ENCODE results near the gene IDH2.
A peak's percentile ranks its signal among the peaks of the same experiment; 100 is the strongest.

IDH2 gene

DNA sequence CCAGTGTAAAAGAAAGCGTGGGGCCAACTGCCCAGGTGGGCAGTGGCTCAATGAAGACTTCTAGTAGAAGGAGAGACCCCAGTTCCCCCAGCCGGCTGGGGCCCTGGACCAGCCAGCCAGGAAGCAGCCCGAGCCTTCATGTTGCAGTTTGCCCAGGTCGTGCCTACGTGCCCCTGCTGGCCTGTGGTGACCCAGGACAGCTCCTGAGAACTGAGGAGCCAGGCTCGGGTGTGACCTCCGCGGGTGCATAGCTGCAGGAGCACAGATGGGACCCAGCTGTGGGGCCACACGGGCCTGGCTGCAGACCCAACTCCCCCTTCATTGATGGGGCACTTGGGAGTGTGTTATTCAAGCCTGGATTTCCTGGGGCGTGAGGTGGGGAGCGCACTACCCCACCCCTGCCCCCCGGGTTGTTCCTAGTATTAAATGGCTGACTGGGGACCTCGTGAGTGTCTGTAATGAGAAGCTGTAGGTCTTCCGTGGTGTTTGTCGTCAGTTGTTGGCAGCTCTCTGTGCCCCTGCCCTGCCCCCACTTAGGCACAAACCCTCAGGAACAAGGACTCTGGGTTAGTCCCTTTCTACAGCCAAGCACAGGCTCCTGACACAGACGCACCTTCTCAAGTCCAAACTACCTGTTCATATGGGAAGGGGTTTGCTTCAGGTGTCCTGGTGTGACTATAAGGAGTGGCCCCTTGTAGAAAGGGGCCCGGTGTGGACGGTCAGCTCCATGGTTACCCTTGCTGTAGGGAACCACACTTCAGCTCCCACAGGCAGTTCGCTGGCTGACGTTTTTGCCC, 39.1 kb downstream of the IDH2 start:
- DNase-seq = no peak

DNA sequence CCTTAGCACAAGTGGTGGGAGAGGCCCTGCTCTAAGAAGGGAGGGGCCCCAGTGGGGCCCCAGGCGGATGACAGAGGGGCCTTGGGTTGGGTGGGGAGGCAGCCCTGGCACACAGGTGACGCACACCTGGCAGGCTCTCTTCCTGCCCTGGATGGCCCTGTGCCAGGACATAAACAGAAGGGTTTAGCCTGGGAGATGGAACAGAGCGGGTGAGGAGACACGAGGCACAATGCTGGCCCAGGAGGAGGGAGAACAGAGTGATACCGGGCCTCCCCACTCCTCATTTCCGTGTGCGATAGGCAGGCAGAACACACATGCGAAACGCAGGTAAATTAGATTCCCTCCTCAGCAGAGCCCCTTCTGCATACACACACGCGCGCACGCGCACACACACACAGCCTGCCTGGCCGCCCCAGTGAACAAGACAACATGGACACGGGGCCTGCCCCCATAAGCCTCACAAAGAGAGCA, 39.8 kb downstream of the IDH2 start:
- DNase-seq = peak; percentile 54

DNA sequence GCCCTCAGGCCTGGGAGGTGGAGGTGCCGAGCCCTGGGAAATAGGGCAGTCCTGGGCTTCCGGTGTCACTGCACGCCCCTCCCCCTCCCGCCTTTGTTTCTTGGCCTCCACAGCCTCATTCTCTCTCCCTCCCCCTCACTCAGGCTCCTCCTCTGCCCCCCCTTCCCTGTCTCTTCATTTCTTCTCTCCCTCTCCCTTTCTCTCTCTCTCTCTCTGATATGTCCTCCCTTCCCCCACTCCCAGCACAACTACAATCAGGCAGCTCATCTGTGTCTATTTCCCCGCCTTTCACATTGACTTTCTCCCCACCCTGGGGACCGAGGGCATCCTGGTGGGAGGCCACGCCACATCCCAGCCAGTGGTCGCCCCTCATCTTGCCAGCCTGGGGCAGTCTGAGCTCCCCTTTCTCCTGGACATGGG, 40.2 kb downstream of the IDH2 start:
- no peak for DNase-seq

DNA sequence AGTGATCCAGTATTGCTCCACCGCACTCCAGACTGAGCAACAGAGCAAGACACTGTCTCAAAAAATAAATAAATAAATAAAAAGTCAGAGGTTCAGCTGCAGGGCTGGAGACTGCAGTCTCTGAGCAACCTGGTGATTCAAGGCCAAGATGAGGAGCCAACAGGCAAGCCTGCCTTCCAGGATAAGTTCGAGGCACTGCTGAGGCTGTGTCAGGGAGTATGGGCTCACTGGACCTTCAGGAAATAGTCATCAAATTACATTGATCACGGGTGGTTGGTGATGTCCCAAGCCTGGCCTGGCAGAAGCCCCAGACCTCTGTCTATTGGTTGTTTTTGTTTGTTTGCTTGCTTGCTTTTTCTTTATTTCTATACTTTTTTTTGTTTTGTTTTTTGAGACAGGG, 41.5 kb downstream of the IDH2 start:
- DNase-seq = no peak

DNA sequence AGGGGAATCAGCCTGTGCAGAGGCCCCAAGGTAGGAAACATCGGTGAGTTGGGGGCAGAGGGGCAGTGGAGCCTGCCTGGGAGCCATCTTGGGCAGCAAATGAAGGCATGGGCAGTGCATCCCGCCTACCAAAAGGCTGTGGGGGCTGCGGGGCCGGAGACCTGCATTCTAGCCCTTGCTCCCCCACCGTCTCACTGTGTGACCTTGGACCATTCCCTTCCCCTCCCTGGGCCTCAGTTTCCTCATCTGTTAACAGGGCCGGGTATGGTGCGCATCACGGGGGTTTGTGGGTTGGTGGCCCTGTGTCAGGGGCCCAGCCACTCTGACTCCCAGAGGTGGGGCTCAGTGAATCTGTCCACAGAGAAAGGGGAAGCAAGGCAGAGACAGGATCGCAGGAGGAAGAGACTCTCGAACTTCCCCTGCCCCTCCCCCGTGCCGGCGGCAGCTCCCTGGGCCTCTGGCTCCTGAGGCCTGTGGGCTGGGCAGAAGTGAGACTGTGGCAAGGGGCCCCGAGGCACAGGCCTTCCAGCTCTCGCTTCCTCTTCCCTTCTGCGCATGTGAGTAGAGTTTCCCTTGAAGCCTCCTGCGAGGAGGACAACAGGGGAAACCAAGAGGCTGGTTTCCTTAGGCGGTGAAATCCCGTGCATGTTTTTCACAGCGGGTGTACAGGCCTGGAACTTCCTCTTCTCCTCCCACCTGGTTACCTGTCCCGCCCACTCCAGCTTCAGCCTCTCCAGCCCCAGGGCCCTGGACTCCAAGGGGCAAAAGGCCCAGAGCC, 42.9 kb downstream of the IDH2 start:
- DNase-seq = no peak

DNA sequence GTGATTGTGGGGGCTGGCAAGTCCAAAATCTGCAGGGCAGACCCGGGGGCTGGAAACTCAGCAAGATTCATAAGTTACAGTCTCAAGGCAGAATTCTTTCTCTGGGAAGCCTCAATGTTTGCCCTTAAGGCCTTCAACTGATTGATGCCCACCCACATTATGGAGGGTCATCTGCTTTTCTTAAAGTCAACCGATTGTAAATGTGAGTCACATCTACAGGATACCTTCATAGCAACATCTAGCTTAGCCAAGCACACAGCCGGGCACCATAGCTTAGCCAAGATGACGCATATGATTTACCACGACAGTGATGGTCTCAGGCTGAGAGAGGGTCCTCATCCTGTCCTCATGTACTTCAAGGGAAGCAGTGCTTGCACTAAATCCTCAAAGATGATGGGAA, 43.5 kb downstream of the IDH2 start:
- DNase-seq = no peak

DNA sequence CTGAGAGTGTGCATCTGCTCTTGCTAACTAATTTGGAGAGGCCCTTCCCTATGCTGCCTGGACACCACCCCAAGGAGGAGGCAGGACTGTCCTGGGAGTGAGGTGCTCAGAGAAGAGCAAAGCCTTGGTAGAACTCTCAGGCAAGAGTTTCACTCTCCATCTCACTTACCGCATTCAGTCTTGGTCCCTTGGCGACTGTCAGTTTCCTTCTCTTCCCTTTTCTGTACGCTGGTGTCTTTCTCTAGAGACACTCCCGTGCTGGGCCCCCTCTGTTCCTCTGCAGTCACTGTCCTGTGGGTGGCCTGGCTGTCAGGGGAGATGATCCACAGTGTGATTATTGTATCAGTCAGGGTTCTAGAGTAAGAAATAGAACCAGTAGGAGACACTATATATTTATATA, 44.0 kb downstream of the IDH2 start:
- DNase-seq = no peak

DNA sequence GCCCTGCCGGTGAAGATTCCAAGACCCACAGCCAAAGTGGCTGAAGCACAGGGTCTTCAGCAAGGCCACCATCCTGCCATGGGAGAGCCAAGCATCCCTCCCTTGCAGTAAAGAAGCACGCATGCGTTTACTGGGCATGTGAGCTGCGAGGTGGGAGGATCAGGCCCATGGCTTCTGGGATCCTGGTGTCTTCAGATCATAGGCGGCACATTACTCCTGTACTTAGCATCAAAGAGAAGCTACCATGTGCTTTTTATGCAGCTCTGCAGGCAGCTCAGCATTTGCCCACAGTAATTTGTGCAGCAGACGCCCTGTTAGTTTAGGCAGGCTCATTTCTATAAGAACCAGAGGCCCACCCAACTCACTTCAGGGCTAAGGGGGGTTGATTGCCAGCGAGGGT, 45.7 kb downstream of the IDH2 start:
- no peak for DNase-seq

DNA sequence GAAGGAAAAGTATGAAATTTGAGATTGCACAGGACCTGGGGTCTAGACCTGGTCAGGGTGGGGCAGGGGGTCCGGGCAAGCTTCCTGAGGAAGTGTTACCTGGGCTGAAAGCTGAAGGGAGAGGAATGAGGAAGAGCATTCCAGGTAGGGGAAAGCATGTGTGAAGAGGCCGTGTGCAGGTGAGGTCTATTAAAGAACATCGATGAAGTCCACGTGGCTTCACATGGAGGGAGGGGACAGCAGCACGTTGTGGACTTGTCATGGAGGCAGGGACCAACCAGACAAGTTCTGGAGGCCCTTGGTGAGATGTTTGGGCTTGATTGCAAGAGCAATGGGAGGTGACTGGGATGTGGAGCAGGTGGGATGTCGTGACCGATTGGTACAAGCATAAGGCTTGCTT, 47.1 kb downstream of the IDH2 start:
- DNase-seq = no peak

DNA sequence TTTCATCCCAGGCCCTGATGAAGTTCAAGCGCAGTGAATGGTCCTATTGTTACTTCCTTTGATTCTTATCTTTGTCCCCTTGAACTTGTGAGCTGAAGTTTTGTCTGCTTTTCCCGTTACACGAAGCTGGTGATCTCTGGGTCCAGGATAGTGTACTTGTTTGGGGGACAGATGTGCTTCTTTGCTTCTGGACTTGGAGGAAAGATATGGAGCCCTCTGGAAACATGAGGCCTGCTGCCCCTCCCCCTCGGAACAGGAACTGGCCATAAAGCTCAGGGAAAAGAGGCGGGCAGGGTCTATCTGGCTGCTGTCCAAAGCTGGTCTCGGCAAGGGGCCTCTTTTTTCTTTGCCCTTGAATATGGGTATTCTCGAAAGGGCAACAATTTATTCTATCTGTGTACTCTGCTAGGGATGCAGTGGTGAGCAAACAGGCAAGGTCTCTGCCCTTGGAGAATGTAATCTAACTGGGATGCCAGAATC, 47.6 kb downstream of the IDH2 start:
- no peak for DNase-seq

DNA sequence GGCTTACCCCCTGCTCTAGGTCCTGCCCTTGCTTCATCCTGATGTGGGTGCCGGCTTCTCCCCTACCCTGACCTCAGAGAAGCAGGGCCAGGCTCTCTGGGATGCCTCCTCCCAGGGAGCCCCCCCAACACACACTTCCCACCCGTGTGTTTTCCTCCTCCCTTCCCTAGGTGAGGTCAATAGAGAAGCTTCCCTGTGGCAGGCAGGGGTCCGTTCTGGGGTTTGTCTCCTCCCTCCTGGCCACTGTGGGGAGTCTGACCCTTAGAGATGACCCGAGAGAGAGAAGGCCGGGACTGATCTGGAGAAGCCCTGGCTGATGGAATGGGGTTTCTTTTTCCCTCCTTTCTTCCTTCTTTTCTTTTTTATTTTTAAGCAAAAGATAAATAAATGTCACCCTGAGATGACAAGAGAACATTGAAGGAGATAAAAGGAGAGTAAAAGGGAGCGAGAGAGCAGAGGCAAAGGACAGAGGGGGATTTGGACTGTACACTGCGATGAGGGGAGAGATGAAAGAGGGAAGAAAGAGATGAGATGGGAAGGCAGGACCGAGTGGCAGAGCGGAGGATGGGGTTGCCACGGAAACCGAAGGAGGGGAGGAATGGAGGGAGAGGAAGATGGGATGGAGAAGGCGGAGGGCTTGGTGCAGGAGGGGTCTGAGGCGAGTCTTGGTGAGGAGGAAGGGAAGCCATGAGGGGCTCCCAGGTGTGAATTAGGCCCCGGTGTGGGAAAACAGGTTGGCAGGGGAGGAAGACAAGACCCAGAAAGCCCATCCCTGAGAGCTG, 48.4 kb downstream of the IDH2 start:
- DNase-seq = no peak

DNA sequence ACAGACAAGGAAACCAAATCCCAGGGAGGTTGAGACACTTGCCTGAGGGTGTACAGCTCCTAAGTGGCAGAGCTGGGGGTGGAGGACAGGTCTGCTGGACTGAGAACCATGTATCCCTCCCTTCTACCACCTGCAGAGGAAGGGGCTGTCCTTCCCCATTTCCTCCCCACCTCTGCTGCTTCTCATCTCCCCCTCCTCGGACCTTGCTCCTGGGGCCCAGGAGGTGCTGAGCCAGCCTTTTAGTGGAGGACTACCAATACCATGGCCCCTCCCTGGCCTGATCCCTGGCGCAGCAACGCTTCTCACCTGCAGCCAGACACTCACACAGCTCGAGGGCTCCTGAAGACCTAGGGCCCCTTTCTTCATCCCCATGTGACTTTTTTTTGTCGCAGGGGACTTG, 50.4 kb downstream of the IDH2 start:
- no peak for DNase-seq

DNA sequence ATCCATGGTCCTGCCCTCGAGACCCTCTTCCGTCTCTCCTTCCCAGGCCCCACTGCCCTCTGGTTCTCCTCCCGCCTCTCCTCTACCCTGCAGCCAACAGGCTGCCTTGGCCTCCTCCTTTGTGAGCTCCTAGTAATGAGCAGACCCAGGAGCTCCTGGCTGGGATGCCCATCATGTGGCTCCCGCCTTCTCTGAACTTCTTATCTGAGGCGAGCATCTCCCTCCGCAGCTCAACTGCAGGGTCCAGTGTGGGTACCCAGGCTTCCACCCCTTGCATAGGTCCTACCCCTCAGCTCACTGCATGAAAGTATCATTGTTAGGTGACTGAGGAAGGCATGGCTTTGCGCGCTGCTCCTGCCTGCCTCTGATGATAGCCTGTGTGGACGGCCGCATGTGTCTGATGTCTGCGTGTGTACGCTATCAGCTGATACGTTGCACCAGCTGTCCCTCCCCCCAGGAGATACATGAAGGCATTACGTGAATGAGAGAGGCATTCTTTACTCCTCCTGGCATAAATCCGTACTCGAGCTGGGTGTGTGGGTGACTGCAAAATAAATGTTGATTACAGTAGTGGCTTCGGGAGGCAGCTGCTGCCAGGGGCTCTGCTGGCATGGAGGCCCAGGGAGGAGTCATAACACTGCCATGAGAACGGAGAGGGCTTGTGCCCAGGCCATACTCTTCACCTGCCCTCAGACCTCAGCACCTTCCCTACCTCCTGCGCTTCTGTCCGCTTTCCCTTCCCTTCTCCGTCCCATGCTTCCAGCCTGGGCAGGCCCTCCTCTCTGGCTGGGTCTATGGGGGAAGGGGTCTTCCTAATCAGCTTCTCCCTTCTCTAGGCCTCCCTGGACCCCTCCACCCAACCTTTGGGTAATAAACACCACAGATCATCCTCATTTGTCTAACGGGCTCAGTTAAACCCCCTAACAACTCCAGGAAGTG, 52.3 kb downstream of the IDH2 start:
- no peak for DNase-seq

DNA sequence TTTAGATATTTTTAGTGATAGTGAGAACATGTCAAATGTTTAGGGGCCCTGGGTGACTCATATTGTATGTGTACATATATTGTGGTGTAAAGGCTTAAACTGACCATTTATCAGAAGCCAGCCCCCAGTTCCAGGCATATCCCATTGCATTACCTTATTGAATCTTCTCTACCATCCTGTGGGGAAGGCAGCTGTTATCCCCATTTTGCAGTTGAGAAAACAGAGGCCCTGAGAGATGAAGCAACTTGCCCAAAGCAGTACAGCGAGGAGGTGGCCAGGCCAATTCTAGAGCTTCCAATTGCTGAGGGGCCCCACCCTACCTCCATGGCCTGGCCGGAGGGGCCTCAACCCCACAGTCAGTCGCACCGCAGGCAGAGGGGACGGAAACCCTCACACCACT, 53.2 kb downstream of the IDH2 start:
- DNase-seq = no peak

DNA sequence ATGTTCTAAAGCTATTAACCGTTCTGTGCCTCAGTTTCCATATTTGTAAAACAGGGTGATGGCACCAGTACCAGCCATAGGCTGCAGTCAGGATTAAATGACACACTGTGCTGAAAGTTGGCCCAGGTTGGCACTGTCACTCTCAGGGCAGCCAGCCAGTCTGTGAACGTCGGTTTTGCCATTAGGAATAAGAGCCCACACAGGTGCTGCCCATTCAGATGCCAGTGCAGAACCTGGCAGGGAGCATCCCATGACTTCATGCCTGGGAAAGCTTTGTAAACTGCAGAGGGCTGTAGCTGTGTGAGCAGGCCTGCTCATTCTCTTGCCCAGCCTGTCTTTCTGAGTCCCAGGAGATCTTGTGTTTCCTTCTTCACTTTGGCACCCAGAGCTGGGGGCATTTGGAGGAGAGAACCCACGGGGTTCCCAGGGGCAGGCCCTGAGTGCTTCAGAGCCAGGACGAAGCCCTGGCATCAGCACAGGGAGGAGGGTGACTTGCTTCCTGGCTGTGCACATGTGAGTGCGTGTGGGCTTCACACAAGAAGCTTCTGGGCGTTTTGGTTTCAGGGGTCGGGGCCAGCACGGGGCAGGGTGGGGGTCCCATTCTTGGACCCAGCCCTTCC, 54.2 kb downstream of the IDH2 start:
- DNase-seq = no peak

DNA sequence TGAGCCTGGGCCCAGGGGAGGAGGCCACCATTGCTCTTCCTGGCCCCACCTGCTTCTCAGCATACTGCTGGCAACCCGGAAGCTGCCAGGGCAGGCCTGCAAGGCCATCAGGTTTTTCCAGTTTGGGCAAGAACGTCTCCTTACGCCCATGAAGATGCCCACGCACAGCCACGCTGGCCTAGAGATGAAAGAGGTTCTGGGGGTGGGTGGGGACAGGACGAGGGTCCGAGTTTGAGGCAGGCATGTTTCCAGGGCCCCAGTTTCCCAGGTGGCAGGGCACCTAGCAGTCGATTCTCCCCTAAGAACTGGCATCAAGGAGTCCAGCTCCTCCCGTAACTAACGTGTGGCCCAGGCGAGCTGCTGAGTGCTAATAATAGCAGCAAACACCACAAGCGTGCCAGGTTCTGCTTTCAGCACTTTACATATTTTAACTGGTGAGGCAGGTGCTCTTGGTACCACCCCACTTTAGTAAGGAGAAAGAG, 55.3 kb downstream of the IDH2 start:
- DNase-seq = peak; percentile 84

DNA sequence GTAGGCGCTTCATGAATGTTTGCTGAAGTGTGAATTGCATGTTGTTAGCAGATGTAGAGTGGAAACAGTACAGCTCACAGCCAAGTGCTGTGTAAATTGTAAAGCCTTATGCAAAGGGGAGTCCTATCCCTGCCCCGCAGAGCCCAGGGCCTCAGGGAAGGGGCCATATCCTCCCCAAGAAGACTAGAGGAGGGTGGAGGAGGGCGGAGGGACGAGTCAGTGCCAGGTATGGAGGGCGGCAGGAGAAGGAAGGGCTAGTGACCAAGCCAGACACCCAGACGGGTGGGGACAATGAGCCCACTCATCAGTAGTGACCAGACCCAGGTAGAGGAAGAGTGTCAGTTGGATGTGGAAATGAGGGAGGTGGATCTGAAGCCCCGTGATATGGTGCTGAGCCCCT, 56.0 kb downstream of the IDH2 start:
- no peak for DNase-seq

DNA sequence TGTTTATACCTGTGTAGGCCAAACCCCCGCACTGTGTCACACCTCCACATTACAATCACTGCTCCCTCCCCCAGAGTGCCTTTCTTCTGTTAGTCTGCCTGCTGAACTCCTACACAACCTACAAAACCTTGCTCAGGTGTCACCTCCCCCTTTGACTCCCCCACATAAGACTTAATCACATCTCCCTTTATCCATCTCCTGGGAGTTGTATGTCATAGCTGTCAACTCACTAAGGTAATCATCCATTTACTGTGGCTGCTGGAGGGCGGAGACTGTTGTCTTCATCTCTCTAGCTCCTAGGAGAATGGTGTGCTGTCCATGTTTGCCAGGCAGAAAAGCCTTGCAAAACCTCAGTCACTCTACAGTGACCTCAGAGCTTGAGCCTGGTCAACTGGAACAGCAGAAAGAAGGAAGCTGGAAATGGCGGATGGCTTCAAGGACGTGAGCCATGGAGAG, 57.3 kb downstream of the IDH2 start:
- no peak for DNase-seq

DNA sequence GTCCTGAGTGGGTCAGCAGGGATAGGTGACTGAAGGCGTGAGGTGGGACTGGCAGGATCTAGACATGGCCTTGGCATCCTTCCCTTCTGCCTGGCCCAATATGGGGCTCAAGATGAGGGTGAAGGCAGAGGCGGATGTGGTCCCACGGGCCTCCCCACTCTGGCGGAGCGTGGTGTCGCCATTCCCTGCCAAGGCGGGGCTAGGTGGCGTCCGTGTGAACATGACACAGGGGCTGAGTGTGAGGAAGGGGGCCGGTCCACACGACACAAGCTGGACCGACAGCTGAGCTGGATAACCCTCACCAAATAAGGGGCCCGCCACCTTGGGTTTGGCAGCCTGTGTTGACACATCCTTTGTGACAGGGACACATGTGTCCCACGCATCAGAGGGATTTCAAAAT, 58.1 kb downstream of the IDH2 start:
- DNase-seq = no peak

DNA sequence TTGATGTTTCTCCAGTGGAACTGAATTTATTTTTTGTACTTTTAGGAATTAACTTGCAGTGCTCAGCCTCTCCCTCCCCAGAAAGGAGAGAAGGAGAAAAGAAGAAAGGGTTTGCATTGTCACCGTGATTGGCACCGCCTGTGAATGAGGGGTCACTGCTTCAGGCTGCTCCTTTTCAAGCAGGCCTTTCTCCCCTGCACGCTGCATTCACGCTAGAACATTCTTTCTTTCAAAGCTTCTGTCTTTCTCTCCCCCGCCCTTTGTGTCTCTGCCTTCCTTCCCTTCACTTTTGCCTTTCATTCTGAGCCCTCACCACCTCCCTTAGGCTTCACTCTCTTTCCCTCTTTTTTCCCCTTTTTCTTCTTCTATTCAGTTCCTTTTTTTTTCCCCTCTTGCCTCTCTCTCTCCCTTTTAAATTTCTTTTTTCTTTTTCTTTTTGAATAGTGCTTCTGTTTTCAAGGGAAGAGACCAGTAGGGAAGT, 58.7 kb downstream of the IDH2 start:
- no peak for DNase-seq

DNA sequence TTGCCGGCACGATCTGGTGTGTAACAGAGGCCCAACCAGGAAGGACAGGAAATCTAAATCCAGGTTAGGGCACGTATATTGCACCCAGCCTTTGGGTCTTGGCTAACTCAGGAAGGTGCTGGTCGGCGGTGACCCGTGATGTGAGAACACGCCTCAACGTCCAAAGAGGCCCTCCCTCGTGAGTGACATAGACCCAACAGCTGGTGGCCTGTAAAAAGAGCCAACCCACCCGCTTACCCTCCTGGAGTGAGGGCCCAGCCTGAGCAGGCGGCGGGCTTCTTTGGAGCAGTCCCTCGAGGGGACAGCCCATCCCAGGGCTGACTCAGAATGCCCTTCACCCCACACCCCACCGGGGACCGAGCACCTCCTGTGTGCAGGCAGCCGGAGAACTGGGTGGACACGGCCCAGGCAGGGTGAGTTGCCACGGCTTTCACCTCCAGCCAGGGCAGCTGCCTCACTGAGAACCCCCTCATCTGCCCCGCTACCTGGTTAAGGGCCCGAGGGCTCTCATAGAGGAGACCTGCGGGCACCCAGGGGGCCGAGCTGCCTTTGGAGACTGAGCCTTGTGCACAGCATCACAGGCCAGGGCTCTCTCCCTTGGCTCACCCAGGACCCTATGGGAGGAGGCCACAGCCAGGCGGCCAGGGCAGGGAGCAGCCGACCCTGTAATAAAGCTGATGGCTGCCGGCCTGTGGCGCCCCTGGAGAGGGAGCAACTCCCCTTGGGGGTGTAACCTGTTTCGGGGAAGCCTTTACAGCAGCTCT, 59.3 kb downstream of the IDH2 start:
- DNase-seq = no peak
